GM19468 (cell line): Measurements from ENCODE around the gene AGAP1.

Experiments
- ATAC-seq: cut with Tn5 transposase; IDR thresholded peaks from one replicate; pipeline ENCODE4 v1.9.1; 2021; ENCODE audit warnings: mild to moderate bottlenecking, moderate library complexity, moderate number of reproducible peaks; ENCODE audit not compliant: unreplicated experiment; ENCODE audit errors: extremely low read depth

Gene AGAP1

GRCh38 chr2:235543851-235544688 is 50.2 kb downstream of the AGAP1 start:
- no peak for ATAC-seq

- ATAC-seq, result no peak
These were observed 50.8 kb downstream of the AGAP1 start for GRCh38 chr2:235544689-235544969.

GRCh38 chr2:235545339-235546150 is 51.7 kb downstream of the AGAP1 start:
- no peak for ATAC-seq

- ATAC-seq, result no peak
These were observed 52.2 kb downstream of the AGAP1 start for GRCh38 chr2:235546151-235546435.

- ATAC-seq, result no peak
These were observed 52.6 kb downstream of the AGAP1 start for GRCh38 chr2:235546436-235546835.

GRCh38 chr2:235549735-235550377 is 56.0 kb downstream of the AGAP1 start:
- no peak for ATAC-seq

GRCh38 chr2:235550378-235550760 is 56.5 kb downstream of the AGAP1 start:
- no peak for ATAC-seq

GRCh38 chr2:235550946-235551345 is 57.1 kb downstream of the AGAP1 start:
- ATAC-seq, result no peak

GRCh38 chr2:235551965-235552364 is 58.1 kb downstream of the AGAP1 start:
- no peak for ATAC-seq

GRCh38 chr2:235552671-235553070 is 58.8 kb downstream of the AGAP1 start:
- ATAC-seq, result no peak

GRCh38 chr2:235553291-235553690 is 59.4 kb downstream of the AGAP1 start:
- ATAC-seq, result no peak

- ATAC-seq, result no peak
These were observed 59.9 kb downstream of the AGAP1 start for GRCh38 chr2:235553696-235554100.

GRCh38 chr2:235554385-235554784 is 60.5 kb downstream of the AGAP1 start:
- ATAC-seq, result no peak

- no peak for ATAC-seq
These were observed 61.1 kb downstream of the AGAP1 start for GRCh38 chr2:235554936-235555335.

GRCh38 chr2:235555371-235555770 is 61.5 kb downstream of the AGAP1 start:
- ATAC-seq, result no peak

- ATAC-seq, result no peak
These were observed 62.2 kb downstream of the AGAP1 start for GRCh38 chr2:235556086-235556485.

- no peak for ATAC-seq
These were observed 63.1 kb downstream of the AGAP1 start for GRCh38 chr2:235556901-235557300.

GRCh38 chr2:235557903-235558302 is 64.1 kb downstream of the AGAP1 start:
- ATAC-seq, result no peak

- no peak for ATAC-seq
These were observed 64.7 kb downstream of the AGAP1 start for GRCh38 chr2:235558572-235558971.

- ATAC-seq, result no peak
These were observed 66.5 kb downstream of the AGAP1 start for GRCh38 chr2:235560345-235560744.

GRCh38 chr2:235561450-235561849 is 67.6 kb downstream of the AGAP1 start:
- no peak for ATAC-seq
